ENCODE measurements around the gene ERC1.

GRCh38 chr12:1527789-1528188, 536.8 kb downstream of the ERC1 start:
- TF ChIP-seq POLR2A (IDR thresholded peaks at IDR 0.05; ENCODE audit: low read depth) (no peak), CTCF (IDR thresholded peaks at IDR 0.05) (no peak), POLR2AphosphoS5 (IDR thresholded peaks at IDR 0.05) (no peak), EP300 (IDR thresholded peaks at IDR 0.05) (no peak)

All from esophagus muscularis mucosa (tissue), 4 donors.